NCI-H146 treated with DMSO at 0.1 percent for 48 hours (cell line): Measurements from ENCODE around the gene AKNAD1.
"Not testable (repeated sequence)": the region's sequence is repeated elsewhere in the genome, so short reads cannot be mapped to it uniquely, and the experiment has no call there.

Source experiments
- DNase-seq: peaks from one replicate; lab custom pipeline; 2025; ENCODE audit not compliant: unreplicated experiment; lab: John Stamatoyannopoulos, UW

The AKNAD1 gene

GRCh38 chr1:108785880-108786279 lies 71.0 kb downstream of the AKNAD1 start:
- DNase-seq = no peak

- DNase-seq = no peak
Observed at GRCh38 chr1:108785264-108785663, 71.6 kb downstream of the AKNAD1 start.

- not testable (repeated sequence) for DNase-seq
Observed at GRCh38 chr1:108781575-108781944, 75.3 kb downstream of the AKNAD1 start.

GRCh38 chr1:108780937-108781574 lies 75.8 kb downstream of the AKNAD1 start:
- peak; percentile 81 for DNase-seq

GRCh38 chr1:108779455-108779854 lies 77.4 kb downstream of the AKNAD1 start:
- DNase-seq = no peak

- DNase-seq = no peak
Observed at GRCh38 chr1:108777839-108778238, 79.1 kb downstream of the AKNAD1 start.

GRCh38 chr1:108767708-108768107 lies 89.2 kb downstream of the AKNAD1 start:
- DNase-seq = no peak

GRCh38 chr1:108767115-108767514 lies 89.8 kb downstream of the AKNAD1 start:
- DNase-seq = no peak
